GM18868 (cell line): ENCODE measurements around the gene ZNF75A.

ENCODE experiments used
- ATAC-seq: cut with Tn5 transposase; IDR thresholded peaks from one replicate; pipeline ENCODE4 v1.9.1; 2021; ENCODE audit warnings: mild to moderate bottlenecking, moderate library complexity; ENCODE audit not compliant: unreplicated experiment

The ZNF75A gene

GRCh38 chr16:3285131-3285530, 20.2 kb upstream of the ZNF75A start:
- ATAC-seq, result no peak

- ATAC-seq, result no peak
These were observed 15.2 kb upstream of the ZNF75A start for GRCh38 chr16:3289998-3290673.

- no peak for ATAC-seq
These were observed 12.7 kb upstream of the ZNF75A start for GRCh38 chr16:3292604-3293003.

- ATAC-seq, result no peak
These were observed 10.1 kb upstream of the ZNF75A start for GRCh38 chr16:3295209-3295608.

GRCh38 chr16:3295783-3296182, 9.5 kb upstream of the ZNF75A start:
- no peak for ATAC-seq

GRCh38 chr16:3304370-3304769, 927 bp upstream of the ZNF75A start:
- ATAC-seq, result no peak

GRCh38 chr16:3306078-3306477, 781 bp downstream of the ZNF75A start:
- ATAC-seq, result no peak

GRCh38 chr16:3311496-3311895, 6.2 kb downstream of the ZNF75A start:
- no peak for ATAC-seq

- no peak for ATAC-seq
These were observed 12.2 kb downstream of the ZNF75A start for GRCh38 chr16:3317315-3317999.

GRCh38 chr16:3321816-3322215, 16.5 kb downstream of the ZNF75A start:
- no peak for ATAC-seq

GRCh38 chr16:3327514-3327913, 22.2 kb downstream of the ZNF75A start:
- ATAC-seq, result no peak

- no peak for ATAC-seq
These were observed 22.8 kb downstream of the ZNF75A start for GRCh38 chr16:3328104-3328503.

GRCh38 chr16:3328643-3329042, 23.3 kb downstream of the ZNF75A start:
- ATAC-seq, result no peak

- ATAC-seq, result no peak
These were observed 40.7 kb downstream of the ZNF75A start for GRCh38 chr16:3346041-3346440.

GRCh38 chr16:3347586-3347985, 42.3 kb downstream of the ZNF75A start:
- ATAC-seq, result no peak

GRCh38 chr16:3348547-3349167, 43.4 kb downstream of the ZNF75A start:
- ATAC-seq, result no peak

GRCh38 chr16:3349175-3349574, 43.9 kb downstream of the ZNF75A start:
- no peak for ATAC-seq

GRCh38 chr16:3355589-3355988, 50.3 kb downstream of the ZNF75A start, which contains the start of gene OR2C1:
Gene OR2C1 (plus strand): TSS chr16:3355889. CDS start chr16:3355941, 52 bp downstream.
- ATAC-seq, result no peak

GRCh38 chr16:3356118-3356517, 50.8 kb downstream of the ZNF75A start:
- ATAC-seq, result no peak

- ATAC-seq, result no peak
These were observed 53.6 kb downstream of the ZNF75A start for GRCh38 chr16:3358871-3359270.

- ATAC-seq, result no peak
These were observed 57.6 kb downstream of the ZNF75A start for GRCh38 chr16:3362931-3363330.

- no peak for ATAC-seq
These were observed 58.5 kb downstream of the ZNF75A start for GRCh38 chr16:3363793-3364192.
